IMR-90 (cell line): Measurements from ENCODE around the gene TUBA8. TPM values are rescaled to one million over a fixed set of nuclear protein-coding genes. Genes with fewer than 3 reads are reported as not detected.

Source experiments
- ATAC-seq: fragments of 200-7000 bp; cut with Tn5 transposase; 2 replicates; pipeline ENCODE4 v1.9.1; 2020; ENCODE audit warnings: low read depth, mild to moderate bottlenecking, moderate library complexity
- BruUV-seq: library from RNA; stranded (reverse); fragments of 400-500 nt; replicated peaks from 2 replicates; lab custom pipeline; 2021; lab: Mats Ljungman, UMichigan
- CTCF ChIA-PET: fragments of 300-600 bp; formaldehyde crosslinking; extraction: SDS; loops from one replicate; lab custom pipeline; 2021; ENCODE audit warnings: antibody characterized with exemption; lab: Yijun Ruan, JAX
- POLR2A ChIA-PET: fragments of 300-600 bp; sonication (Branson Sonifier 250); formaldehyde crosslinking; loops from one replicate; lab custom pipeline; 2022; ENCODE audit warnings: antibody characterized with exemption; ENCODE audit not compliant: unreplicated experiment; lab: Charles Lee
- DNase-seq: peaks from one replicate; pipeline ENCODE4 v3.0.0; 2013
- H2AFZ ChIP-seq: replicated peaks from 2 replicates; pipeline ENCODE3; 2013; ENCODE audit warnings: low read length, mild to moderate bottlenecking; ENCODE audit not compliant: poor library complexity
- H2AK5ac ChIP-seq: 2 replicates; pipeline ENCODE4 v1.6.1; 2013; ENCODE audit warnings: low read depth, low read length, inconsistent platforms
- H2AK9ac ChIP-seq: replicated peaks from 2 replicates; pipeline ENCODE3; 2013; ENCODE audit warnings: mild to moderate bottlenecking, low read depth, low read length, moderate library complexity; ENCODE audit not compliant: poor library complexity
- H2BK120ac ChIP-seq: 2 replicates; pipeline ENCODE4 v1.6.1; 2013; ENCODE audit warnings: low read depth, low read length, inconsistent platforms
- H2BK15ac ChIP-seq: 3 replicates; pipeline ENCODE4 v1.6.1; 2013; ENCODE audit warnings: low read depth, low read length, inconsistent platforms
- H2BK20ac ChIP-seq: 2 replicates; pipeline ENCODE4 v1.6.1; 2013; ENCODE audit warnings: low read depth, mild to moderate bottlenecking, inconsistent platforms, low read length, moderate library complexity
- H2BK5ac ChIP-seq: 2 replicates; pipeline ENCODE4 v1.6.1; 2013; ENCODE audit warnings: mild to moderate bottlenecking, low read depth, low read length, inconsistent platforms; ENCODE audit not compliant: poor library complexity, severe bottlenecking
- H3K14ac ChIP-seq: replicated peaks from 2 replicates; pipeline ENCODE4 v1.6.1; 2013; ENCODE audit warnings: low read depth, low read length, inconsistent platforms
- H3K18ac ChIP-seq: 2 replicates; pipeline ENCODE4 v1.6.1; 2013; ENCODE audit warnings: low read depth, low read length, control low read depth
- H3K23ac ChIP-seq: 2 replicates; pipeline ENCODE4 v1.6.1; 2013; ENCODE audit warnings: low read depth, low read length, inconsistent platforms
- H3K27ac ChIP-seq: 2 replicates; pipeline ENCODE4 v1.5.1; 2013; ENCODE audit warnings: mild to moderate bottlenecking, control low read depth, low read length; ENCODE audit not compliant: insufficient read depth
- H3K27me3 ChIP-seq: 2 replicates; pipeline ENCODE4 v1.6.1; 2013; ENCODE audit warnings: low read length; ENCODE audit not compliant: control insufficient read depth, insufficient read depth
- H3K36me3 ChIP-seq: 2 replicates; pipeline ENCODE4 v1.6.1; 2013; ENCODE audit warnings: low read length, mixed read lengths; ENCODE audit not compliant: control insufficient read depth, insufficient read depth
- H3K4ac ChIP-seq: 2 replicates; pipeline ENCODE4 v1.6.1; 2013; ENCODE audit warnings: low read depth, low read length, inconsistent platforms
- H3K4me1 ChIP-seq: 2 replicates; pipeline ENCODE4 v1.6.1; 2013; ENCODE audit warnings: low read length, mixed read lengths; ENCODE audit not compliant: control insufficient read depth, insufficient read depth
- H3K4me2 ChIP-seq: 2 replicates; pipeline ENCODE4 v1.6.1; 2013; ENCODE audit warnings: low read depth, mild to moderate bottlenecking, control low read depth, low read length, moderate library complexity
- H3K4me3 ChIP-seq: 2 replicates; pipeline ENCODE4 v1.5.1; 2013; ENCODE audit warnings: low read depth, mild to moderate bottlenecking, control low read depth, low read length, moderate library complexity; ENCODE audit not compliant: insufficient read depth
- H3K56ac ChIP-seq: 2 replicates; pipeline ENCODE4 v1.6.1; 2013; ENCODE audit warnings: low read length, inconsistent platforms; ENCODE audit not compliant: insufficient read depth; ENCODE audit errors: extremely low read depth
- H3K79me1 ChIP-seq, 2 experiments: 2 replicates each; pipeline ENCODE4 v1.6.1; 2013; ENCODE audit warnings: low read length in 2 of 2, inconsistent platforms in 1 of 2, low read depth in 1 of 2
- H3K9ac ChIP-seq: 2 replicates; pipeline ENCODE4 v1.6.1; 2013; ENCODE audit warnings: low read depth, low read length, control low read depth
- H3K9me1 ChIP-seq: 2 replicates; pipeline ENCODE4 v1.6.1; 2013; ENCODE audit warnings: low read length, inconsistent platforms; ENCODE audit not compliant: insufficient read depth
- H3K9me3 ChIP-seq: 2 replicates; pipeline ENCODE4 v1.6.1; 2013; ENCODE audit warnings: low read length; ENCODE audit not compliant: control insufficient read depth, insufficient read depth
- H4K20me1 ChIP-seq: 2 replicates; pipeline ENCODE4 v1.6.1; 2013; ENCODE audit warnings: low read length, inconsistent platforms; ENCODE audit not compliant: insufficient read depth
- H4K5ac ChIP-seq: 2 replicates; pipeline ENCODE4 v1.6.1; 2013; ENCODE audit warnings: mild to moderate bottlenecking, low read depth, low read length, control low read depth
- H4K8ac ChIP-seq, 2 experiments: 2 replicates each; pipeline ENCODE4 v1.6.1; 2013; ENCODE audit warnings: low read depth in 2 of 2, low read length in 2 of 2, control low read depth in 1 of 2, inconsistent platforms in 1 of 2
- H4K91ac ChIP-seq: 2 replicates; pipeline ENCODE4 v1.6.1; 2013; ENCODE audit warnings: low read depth, low read length, inconsistent platforms; ENCODE audit not compliant: insufficient read depth
- BHLHE40 ChIP-seq: fragments of 150-350 bp; IDR thresholded peaks from 2 replicates; pipeline ENCODE4 v1.6.1; 2016; ENCODE audit warnings: mild to moderate bottlenecking, low read depth, low read length
- CHD1 ChIP-seq: IDR thresholded peaks from 2 replicates; pipeline ENCODE4 v1.6.1; 2012; ENCODE audit warnings: low read depth, low read length, improper control_type of control experiment
- CTCF ChIP-seq: conservative IDR thresholded peaks from 2 replicates; pipeline ENCODE4 v1.5.1; 2012; ENCODE audit warnings: mild to moderate bottlenecking, low read depth, low read length, improper control_type of control experiment
- MAZ ChIP-seq: IDR thresholded peaks from 2 replicates; pipeline ENCODE4 v1.6.1; 2012; ENCODE audit warnings: low read depth, mild to moderate bottlenecking, low read length, improper control_type of control experiment, moderate library complexity, borderline replicate concordance
- MXI1 ChIP-seq: IDR thresholded peaks from 2 replicates; pipeline ENCODE4 v1.6.1; 2012; ENCODE audit warnings: low read depth, mild to moderate bottlenecking, low read length, moderate library complexity, borderline replicate concordance
- RAD21 ChIP-seq: IDR thresholded peaks from 2 replicates; pipeline ENCODE4 v1.6.1; 2012; ENCODE audit warnings: low read length, improper control_type of control experiment
- RCOR1 ChIP-seq: IDR thresholded peaks from 2 replicates; pipeline ENCODE4 v1.6.1; 2012; ENCODE audit warnings: mild to moderate bottlenecking, low read length, improper control_type of control experiment; ENCODE audit not compliant: insufficient replicate concordance
- RFX5 ChIP-seq: IDR thresholded peaks from 2 replicates; pipeline ENCODE4 v1.8.0; 2012; ENCODE audit warnings: low read depth, mild to moderate bottlenecking, low read length, moderate library complexity
- SMC3 ChIP-seq: fragments of 150-350 bp; IDR thresholded peaks from 2 replicates; pipeline ENCODE4 v1.6.1; 2016; ENCODE audit warnings: low read depth, mild to moderate bottlenecking, antibody characterized with exemption, low read length, moderate library complexity
- WGBS, 2 experiments: methylation state at CpG; one replicate each; pipeline versions ENCODE4 v1.1.5 to v1.1.7; 2013; ENCODE audit warnings: missing lambda C conversion rate in 2 of 2; ENCODE audit not compliant: insufficient read length in 1 of 2; ENCODE audit errors: extremely low coverage in 2 of 2; 5-methylcytosine and 5-hydroxymethylcytosine counted together
- dilution Hi-C: fragments of 300-500 bp; cut with HindIII; formaldehyde crosslinking; loops from one replicate; pipeline ENCODE4 v1.14.3; 2018; ENCODE audit warnings: low sequenced_read_pairs; ENCODE audit not compliant: unreplicated experiment
- in situ Hi-C: fragments of 300-500 bp; cut with MboI; formaldehyde crosslinking; loops from 3 replicates; pipeline ENCODE4 v1.14.3; 2019; ENCODE audit warnings: low sequenced_read_pairs, inconsistent platforms, mixed read lengths
- intact Hi-C: fragments of 100-400 bp; cut with micrococcal nuclease; formaldehyde crosslinking; loops from 2 replicates; pipeline ENCODE4 v1.10.0; 2022
- polyA plus RNA-seq, 3 experiments: library from polyadenylated mRNA; depleted of rRNA; stranded (reverse); fragments of >200 nt; gene quantifications; 2 replicates each; pipeline ENCODE4 v1.2.3, GENCODE V29; 2012; ENCODE audit warnings: low replicate concordance in 1 of 3
- total RNA-seq: library from RNA; depleted of rRNA; stranded (reverse); fragments of >200 nt; gene quantifications from 2 replicates; pipeline ENCODE4 v1.2.3, GENCODE V29; 2012
- TF ChIP-seq, protein P1 (sequence below): fragments of 150-350 bp; IDR thresholded peaks from 2 replicates; pipeline ENCODE4 v1.6.1; 2017; ENCODE audit warnings: mild to moderate bottlenecking, antibody characterized with exemption, low read length, low read depth

TUBA8 gene
- total and polyA plus RNA-seq, 2 of the 4 experiments (the other 2 are of a cell fraction) = 1.4 to 2.2 TPM

DNA sequence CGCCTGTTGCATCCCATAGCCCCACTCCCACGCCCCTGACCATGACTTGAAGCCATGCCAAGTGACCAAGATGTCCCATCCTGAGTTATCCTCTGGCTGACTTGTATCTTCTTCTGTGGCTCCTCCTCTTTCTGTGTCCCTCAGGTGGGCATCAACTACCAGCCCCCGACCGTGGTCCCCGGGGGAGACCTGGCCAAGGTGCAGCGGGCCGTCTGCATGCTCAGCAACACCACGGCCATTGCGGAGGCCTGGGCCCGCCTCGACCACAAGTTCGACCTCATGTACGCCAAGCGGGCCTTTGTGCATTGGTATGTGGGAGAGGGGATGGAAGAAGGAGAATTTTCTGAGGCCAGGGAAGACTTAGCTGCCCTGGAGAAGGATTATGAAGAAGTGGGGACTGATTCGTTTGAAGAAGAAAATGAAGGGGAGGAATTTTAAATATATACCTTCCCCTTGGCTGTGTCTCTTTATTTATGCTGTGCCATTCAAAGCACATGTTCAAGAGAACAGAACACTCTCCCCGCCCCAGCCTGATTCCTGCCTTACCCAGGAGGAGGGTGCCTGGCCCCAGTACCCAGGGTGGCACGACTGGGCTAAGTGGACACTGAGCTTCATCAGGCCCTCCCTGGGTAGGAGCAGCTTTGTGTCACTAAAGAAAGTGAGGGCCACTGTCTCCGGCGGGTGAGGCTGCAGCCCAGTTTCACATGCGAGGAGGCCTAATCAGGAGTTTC is 20.3 kb downstream of the TUBA8 start:
- Histone ChIP-seq H2BK20ac (no peak overlapping the region), H4K5ac (no peak overlapping the region), H4K91ac (no peak overlapping the region), H3K27ac (no peak overlapping the region), H3K56ac (no peak overlapping the region), H2AFZ (no peak overlapping the region), H3K4ac (no peak overlapping the region), H3K79me1 (no peaks in the 10 kb centered on the region), H2AK9ac (no peak overlapping the region), H4K20me1 (no peaks in the 10 kb centered on the region), H3K9ac (no peak overlapping the region), H3K36me3 (peaks cover 5% of the 10 kb centered on the region; the same call in 1 of the 2 replicates), H3K4me1 (no peaks in the 10 kb centered on the region), H4K8ac (no peak overlapping the region), H3K18ac (no peak overlapping the region), H2BK5ac (no peak overlapping the region), H3K4me3 (no peak overlapping the region), H3K27me3 (no peaks in the 10 kb centered on the region), H3K14ac (no peak overlapping the region), H3K4me2 (no peak overlapping the region), H3K23ac (no peak overlapping the region), H2BK120ac (no peak overlapping the region), H3K9me3 (no peaks in the 10 kb centered on the region), H3K9me1 (no peaks in the 10 kb centered on the region; the same call in 1 of the 2 replicates), H2BK15ac (no peak overlapping the region), H2AK5ac (no peak overlapping the region)
- BruUV-seq = no TSS peak
- DNase-seq (no peak), ATAC-seq (no peak)
- ChIA-PET CTCF (no interaction called here), POLR2A (no interaction called here)
- intact Hi-C loops (loop anchor here (5.0 kb wide), 1 partner anchor 44 kb away; no protein-coding TSS in a partner anchor), in situ Hi-C loops (no loop called here), dilution Hi-C loops (no loop called here)
- 70% methylated on average over 3 of the region's 20 CpGs; no CpG with 5 or more reads in 1 of the 2 experiments for WGBS, 2 experiments
- TF ChIP-seq RAD21 = no peak
- TF ChIP-seq CTCF = no peak
- no peak for TF ChIP-seq CHD1
- no peak for TF ChIP-seq RCOR1
- no peak for TF ChIP-seq MAZ
- no peak for TF ChIP-seq SMC3
- no peak for TF ChIP-seq MXI1
- TF ChIP-seq RFX5 = no peak
- TF ChIP-seq BHLHE40 = no peak
- TF ChIP-seq, protein P1, sequence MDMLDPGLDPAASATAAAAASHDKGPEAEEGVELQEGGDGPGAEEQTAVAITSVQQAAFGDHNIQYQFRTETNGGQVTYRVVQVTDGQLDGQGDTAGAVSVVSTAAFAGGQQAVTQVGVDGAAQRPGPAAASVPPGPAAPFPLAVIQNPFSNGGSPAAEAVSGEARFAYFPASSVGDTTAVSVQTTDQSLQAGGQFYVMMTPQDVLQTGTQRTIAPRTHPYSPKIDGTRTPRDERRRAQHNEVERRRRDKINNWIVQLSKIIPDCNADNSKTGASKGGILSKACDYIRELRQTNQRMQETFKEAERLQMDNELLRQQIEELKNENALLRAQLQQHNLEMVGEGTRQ = no peak
